ENCODE data around the gene SLC7A7. TPM values are rescaled to one million over a fixed set of nuclear protein-coding genes. Genes with fewer than 3 reads are reported as not detected.

SLC7A7 gene
- total RNA-seq, 1 experiment from 2014 or later: 8.7 TPM

GRCh38 chr14:22723815-22724214 lies 91.4 kb downstream of the SLC7A7 start:
- CTCF ChIA-PET: no interaction called here
- Mint-ChIP-seq H3K27me3 (ENCODE audit: unreplicated experiment) (no peaks in the 10 kb centered on the region), H3K36me3 (ENCODE audit: insufficient read depth, unreplicated experiment) (no peaks in the 10 kb centered on the region), H3K4me1 (ENCODE audit: low read depth, unreplicated experiment) (no peaks in the 10 kb centered on the region), H3K4me3 (ENCODE audit: low read depth, unreplicated experiment) (no peak overlapping the region), H3K27ac (ENCODE audit: unreplicated experiment) (no peak overlapping the region), H3K9me3 (ENCODE audit: low read depth, unreplicated experiment) (no peaks in the 10 kb centered on the region)
- no peak for DNase-seq
- TF ChIP-seq CTCF (IDR thresholded peaks at IDR 0.05; ENCODE audit: unreplicated experiment): no peak
- BruUV-seq (replicated peaks): no TSS peak
- intact Hi-C loops (cut with micrococcal nuclease; ENCODE audit: unreplicated experiment): no loop called here

Other genes with a start within 250 kb of the SLC7A7 start
- 196 and 197 TPM in 2 replicates for gene DAD1, start 226.2 kb downstream of the SLC7A7 start, total RNA-seq (2022)
- gene ABHD4, start 217.1 kb downstream of the SLC7A7 start, total RNA-seq (2022): 11.2 and 11.6 TPM in 2 replicates
- not detected in 2 replicates for gene OR6J1, start 171.1 kb downstream of the SLC7A7 start, total RNA-seq (2022)
- gene OXA1L, start 48.7 kb downstream of the SLC7A7 start, total RNA-seq (2022): 76.5 and 83.3 TPM in 2 replicates
- 110 and 111 TPM in 2 replicates for gene MRPL52, start 14.5 kb upstream of the SLC7A7 start, total RNA-seq (2022)
- gene MMP14, start 21.1 kb upstream of the SLC7A7 start, total RNA-seq (2022): 7.8 and 10.5 TPM in 2 replicates
- gene LRP10, start 56.3 kb upstream of the SLC7A7 start, total RNA-seq (2022): 112 and 121 TPM in 2 replicates
- 0.85 and 1.0 TPM in 2 replicates for gene REM2, start 67.8 kb upstream of the SLC7A7 start, total RNA-seq (2022)
- gene RBM23, start 103.7 kb upstream of the SLC7A7 start, total RNA-seq (2022): 65.3 and 70.9 TPM in 2 replicates
- 101 and 113 TPM in 2 replicates for gene PRMT5, start 113.9 kb upstream of the SLC7A7 start, total RNA-seq (2022)
- gene HAUS4, start 141.7 kb upstream of the SLC7A7 start, total RNA-seq (2022): 30.4 and 32.1 TPM in 2 replicates
- gene AJUBA, start 167.1 kb upstream of the SLC7A7 start, total RNA-seq (2022): 20.2 and 32.7 TPM in 2 replicates
- gene C14orf93, start 194.7 kb upstream of the SLC7A7 start, total RNA-seq (2022): 9.6 and 10.6 TPM in 2 replicates
- gene PSMB5, start 219.5 kb upstream of the SLC7A7 start, total RNA-seq (2022): 121 and 138 TPM in 2 replicates
- not detected in 2 replicates for gene PSMB11, start 226.8 kb upstream of the SLC7A7 start, total RNA-seq (2022)
- gene CDH24, start 242.1 kb upstream of the SLC7A7 start, total RNA-seq (2022): 5.0 and 5.7 TPM in 2 replicates